Measurements from ENCODE around the gene PIANP.

Gene PIANP

DNA sequence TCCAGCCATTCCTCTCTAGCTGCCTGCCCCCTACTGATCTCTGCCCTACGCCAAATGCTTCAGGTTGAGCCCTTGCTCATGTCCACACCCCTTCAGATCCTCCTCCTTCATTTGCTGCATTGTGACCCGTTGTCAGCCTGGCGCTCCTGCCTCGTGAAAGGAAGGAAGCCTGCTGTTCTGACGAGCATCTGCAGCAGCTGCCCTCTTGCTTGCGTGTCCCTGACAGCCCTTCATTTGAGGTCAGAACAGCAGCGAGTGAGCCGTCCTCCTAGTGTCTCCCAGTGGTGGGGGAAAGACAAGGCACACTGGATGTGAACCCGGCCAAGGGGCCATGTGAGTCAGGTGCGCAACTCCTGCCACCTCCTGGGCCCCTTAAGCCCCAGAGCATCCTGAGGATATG, 3.0 kb upstream of the PIANP start:
- no peak for DNase-seq (ENCODE audit: low spot score)

DNA sequence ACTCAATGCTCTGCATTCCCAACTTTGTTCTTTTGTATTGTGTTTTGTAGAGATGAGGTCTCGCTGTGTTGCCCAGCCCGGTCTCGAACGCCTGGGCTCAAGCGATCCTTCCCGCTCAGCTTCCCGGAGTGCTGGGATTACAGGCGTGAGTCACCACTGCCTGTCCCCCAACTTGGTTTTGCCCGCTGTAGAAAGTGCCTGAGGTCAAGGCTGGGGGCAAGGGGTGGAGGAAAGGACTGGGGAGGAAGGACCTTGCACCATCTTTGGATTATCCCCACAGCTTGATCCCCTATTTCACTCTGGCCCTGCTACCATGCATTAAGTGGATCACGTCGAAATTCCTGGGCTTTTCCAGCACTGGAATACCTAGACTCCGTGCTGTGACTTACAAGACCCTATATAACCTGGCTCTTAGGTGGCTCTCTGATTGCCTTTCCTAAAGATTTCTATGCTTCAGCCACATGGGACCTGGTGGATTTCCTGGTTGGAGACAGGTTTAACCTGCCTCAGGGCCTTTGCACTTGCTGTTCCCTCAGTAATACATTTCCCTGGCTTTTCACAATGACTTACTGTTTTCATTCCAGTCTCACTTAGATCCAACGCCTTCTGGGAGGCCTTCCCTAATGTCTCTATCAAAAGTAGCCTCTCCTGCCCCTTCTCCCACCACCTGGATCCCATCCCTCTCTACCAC, 608 bp upstream of the PIANP start:
- no peak for DNase-seq (ENCODE audit: low spot score)

DNA sequence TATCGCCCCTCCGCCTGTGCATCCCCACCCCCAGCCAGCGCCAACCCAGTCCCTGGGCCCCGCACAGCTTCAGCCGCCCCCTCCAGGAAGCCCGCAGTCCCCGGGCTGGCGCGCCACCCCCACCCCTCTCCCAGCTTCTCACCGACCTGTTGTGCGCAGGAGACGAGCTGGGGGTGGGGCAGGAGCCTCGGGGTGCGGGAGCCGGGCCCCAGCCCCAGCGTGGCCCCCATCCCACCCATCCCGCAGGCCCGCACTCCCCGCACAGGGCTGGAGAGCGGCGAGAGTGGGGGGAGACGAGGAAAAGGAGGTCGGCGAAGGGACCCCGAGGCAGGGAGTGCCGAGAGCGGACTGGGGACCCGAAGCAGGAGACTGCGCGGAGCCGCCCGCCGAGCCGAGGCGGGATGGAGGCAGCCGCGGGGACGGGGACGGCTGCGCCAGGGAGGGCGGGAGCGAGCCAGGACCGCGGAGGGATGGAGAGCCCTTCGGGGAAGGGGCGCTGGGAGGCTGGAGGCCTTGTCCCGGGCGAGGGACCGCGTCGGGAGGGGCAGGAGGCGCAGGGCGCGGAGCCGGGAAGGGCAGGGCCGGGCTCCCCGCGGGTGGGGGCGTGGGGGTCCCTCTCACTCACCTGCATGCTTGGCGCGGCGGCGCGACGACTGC, 498 bp downstream of the PIANP start:
- DNase-seq (ENCODE audit: low spot score): peak; percentile 14

DNA sequence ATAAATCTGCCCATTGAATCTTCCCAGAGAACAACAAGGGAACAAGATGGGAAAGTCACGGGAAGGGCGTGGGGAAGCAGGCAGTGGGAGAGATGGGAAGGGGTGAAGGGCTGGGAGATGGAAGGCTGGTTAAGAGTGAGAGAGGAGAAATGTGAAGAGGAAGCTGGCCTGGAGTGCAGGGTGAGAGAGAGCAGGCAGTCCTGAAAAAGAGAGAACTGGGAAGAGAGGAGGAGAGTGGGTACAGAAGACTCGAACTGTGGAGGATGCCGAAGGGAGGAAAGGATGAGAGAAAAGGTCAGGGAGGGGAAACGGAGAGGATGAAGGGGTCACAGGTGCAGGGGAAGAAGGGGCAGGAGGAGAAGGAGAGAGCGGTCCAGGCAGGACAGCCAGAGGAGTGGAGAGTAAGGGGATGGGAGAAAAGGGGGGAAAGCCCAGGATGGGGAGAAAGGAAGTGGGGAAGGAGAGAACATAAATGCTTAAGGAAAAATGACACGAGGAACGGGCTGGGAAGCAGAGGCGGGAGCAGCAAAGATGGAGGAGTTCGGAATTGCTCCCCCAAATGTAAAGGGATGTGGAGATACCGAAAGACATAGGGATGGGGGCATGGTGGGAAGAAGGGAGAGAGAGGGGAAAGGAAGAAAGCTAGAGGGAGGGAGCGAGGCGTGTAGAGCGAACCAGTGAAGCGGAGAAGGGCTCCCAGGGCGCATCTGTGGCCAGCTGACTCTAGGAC, 1.2 kb downstream of the PIANP start:
- DNase-seq (ENCODE audit: low spot score): no peak

DNA sequence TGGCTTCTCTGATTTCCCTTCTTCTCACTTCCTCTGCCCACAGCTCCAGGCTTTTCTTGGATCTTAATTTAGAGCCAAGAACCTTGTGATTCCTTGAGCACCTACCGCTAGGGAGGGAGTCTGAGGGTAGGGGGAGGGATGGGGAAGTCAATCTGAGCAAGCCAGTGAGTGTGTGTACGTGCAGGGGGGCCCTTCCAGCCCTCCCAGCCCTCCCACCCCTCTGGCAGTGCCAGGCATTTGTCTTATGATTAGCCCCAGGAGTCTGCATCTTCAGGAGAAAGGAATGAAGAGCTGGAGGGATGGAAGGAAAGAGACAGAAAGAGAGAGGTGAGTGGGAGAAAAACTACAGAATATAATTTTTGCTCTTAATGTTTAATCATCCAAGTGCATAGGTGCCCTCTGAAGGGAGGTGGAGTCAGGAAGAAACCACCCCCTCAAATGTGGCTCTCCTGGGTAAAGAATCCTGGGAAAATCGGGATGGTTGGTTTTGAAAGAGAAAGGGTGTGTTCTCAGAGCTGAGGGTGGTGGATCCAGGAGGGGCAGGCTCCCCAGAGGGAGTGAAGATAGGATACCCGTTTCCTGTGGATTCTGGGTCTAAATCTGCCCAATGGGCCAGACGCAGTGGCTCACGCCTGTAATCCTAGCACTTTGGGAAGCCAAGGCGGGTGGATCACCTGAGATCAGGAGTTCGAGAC, 2.1 kb downstream of the PIANP start:
- DNase-seq (ENCODE audit: low spot score): no peak

DNA sequence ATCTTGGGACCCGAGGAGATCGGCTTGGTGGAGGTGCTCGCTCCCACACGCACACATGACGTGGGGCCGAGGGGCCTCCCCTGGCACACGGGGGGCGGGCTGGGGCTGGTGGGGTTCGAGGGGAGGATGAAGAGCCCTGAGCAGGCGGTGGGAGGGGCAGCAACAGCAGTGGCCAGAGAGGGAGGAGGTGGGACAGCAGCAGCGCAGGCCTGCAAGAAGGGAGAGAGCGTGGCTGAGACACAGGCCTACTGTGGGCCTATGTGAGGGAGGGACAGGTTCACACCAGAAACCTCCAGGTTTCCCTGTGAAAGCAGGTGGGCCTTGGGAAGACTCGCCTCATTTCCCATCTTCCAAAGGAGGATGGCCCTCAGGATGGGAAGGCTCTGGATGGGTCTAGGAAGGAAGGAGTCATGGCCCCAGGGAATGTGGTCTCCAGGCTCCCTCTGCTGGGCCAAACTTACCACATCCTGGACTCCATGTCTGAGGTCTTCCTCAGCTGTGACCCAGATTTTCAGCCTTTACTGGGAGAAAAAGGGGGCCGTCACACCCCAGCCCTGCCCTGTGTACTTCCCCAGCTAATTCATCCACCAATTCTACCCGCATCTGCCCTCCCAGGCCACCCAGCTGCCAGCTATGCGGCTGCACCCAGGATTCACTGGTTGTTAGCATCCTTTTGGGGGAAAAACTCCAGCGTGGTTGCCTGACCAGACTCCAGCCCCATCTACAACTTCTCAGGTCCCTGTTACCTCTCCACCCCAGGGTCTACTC, 2.8 kb downstream of the PIANP start:
- peak; percentile 23 for DNase-seq (ENCODE audit: low spot score)

DNA sequence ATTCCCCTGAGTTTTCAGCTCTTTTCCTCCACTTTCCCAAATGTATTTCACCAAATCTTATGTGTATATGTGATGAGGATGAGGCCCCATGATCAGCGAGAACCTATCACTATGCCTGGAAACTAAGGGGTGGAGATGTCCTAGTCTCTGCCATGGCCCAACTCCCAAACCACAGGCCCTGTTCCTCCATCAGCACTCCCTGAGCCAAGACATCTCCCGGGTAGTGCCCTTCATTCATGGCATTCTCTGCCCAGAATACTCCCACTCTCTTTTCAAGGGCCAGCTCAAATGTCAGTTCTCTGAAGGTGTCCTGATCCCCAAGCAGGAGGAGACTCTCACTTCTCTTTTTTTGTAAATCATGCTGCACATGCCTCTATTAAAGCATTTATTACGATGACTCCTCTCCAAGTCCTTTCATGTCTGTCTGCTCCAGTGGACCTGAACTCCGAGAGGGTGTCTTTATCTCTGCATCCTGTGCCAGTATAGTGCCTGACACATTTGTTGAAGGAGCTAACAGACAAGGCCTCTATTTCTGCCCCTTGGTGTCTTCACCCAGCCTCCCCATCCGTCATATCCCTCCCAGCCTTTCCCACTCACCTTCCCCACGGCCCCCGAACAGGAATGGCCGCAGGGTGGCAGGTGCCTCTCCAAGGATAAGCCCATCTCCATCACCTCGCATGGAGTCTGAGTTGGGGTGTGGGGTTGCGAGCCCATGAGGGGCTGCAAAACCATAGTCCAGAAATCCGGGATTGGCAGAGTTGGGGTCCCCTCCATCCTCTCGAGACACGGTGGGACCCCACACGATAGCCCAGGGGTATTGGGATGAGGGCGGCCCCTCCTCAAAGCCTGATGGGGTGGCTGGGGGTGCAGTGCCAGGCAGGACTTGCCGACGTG, 3.7 kb downstream of the PIANP start:
- DNase-seq (ENCODE audit: low spot score): no peak

DNA sequence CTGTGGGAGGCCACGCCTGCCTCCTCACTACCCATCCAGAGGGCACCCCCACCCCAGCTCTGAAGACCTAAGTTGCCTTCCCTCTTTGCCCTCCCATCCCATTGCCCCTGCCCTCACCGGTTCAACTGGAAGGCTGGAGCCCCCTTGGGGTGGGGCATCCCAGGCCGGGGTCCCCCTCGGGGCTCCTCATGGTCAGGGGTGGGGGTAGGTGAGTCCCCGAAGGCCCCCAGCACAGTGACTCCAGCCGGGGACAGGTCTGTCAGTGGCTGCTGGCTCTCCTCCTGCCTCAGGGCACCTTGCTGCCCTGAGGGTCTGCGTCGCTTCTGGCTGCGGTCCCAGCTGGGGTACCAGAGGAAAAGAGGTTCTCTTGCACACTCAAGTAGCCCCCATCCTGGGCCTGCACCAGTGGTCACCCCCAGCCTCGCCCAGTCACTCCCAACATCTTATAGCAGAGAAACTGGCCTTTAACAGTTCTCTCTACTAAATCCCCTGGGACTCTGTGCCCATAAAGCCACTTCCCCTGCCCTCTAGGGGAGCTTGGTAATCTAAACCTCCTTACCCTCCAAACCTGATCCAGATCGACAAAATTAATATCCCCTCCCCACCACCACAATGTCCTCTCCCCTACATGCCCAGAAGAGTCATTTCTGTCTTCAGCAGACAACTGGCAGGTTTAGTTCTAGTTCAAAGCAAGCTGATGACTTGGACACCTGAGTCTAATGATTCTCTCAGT, 5.1 kb downstream of the PIANP start:
- DNase-seq (ENCODE audit: low spot score): no peak

DNA sequence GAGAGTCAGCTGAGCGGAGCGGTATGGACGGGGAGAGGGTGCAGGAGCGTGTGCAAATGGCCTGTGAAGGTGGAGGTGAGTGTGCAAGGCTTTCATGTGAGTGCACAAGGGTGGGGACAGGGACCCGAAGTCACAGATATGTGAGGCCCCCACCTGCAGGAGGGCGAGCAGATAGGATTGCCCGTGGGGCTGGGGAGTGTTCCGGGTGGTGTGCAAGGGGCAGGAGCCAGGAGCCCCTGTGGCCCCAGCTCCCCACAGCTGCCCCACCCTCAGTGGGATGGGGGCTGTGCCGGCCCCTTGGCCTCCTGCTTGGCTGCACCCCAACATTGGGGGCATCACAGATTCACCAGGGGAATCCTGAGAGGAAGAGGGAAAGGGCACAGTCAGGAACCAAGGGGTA, 5.9 kb downstream of the PIANP start:
- DNase-seq (ENCODE audit: low spot score): no peak

DNA sequence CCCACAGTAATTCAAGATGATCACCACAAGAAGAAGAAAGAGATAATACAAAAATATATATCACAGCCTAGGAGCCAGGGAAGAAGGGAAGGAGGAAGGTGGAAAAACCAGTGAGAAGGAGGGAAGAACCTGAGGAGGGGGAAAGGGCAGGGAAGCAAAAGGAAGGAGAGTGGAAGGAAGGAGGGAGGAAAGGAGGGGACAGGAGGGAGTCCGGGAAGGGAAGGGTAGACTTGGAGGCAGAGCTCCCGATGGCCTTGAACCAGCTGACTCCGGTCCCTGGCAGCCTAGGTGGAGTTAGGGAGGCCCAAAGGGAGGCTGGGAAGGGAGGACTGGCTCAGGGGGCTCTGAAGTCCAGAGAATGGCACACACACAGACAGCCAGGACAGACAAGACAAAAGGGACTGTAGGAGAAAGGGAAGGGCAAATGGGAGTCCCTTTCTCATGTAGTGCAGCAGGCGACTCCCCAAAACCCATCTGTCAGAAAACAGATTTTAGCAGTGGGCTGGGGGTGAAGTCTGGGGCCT, 6.7 kb downstream of the PIANP start:
- DNase-seq (ENCODE audit: low spot score): no peak

DNA sequence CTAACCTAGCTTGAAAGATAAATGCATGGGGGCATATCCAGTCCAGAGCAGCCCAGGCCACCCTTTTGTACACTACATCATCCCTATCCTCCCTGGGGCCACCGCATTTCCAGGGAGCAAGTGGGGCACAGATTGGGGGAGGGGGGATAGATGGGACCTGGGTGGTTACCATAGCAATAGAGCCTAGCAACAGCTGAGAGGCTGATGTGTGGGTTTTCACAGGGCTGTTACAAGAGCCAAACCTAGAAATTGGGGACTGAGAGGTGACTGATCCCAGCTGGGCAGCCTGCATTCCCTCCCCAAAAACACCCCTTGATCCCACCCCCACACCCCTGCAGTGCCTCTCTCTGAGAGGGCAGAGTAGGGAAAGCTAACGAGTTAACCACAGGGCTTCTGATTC, 7.7 kb downstream of the PIANP start:
- DNase-seq (ENCODE audit: low spot score): peak; percentile 13

DNA sequence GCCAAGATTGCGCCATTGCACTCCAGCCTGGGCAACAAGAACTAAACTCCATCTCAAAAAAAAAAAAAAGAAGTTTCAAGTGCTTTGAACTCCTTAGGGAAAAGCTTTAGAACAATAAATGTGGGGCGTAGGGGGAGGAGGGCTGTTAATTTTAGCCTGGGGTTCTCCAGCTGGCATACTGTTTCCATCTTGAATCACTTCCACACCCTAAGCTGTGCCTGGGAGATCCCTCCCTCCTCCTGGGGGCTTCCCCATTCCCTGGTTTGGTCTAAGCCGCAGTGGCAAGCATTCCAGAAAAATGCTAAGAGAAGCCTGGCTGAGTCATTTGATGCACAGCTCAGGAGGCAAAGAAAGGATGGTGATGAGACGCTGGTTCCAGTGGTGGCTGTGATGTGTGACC, 9.1 kb downstream of the PIANP start:
- DNase-seq (ENCODE audit: low spot score): no peak

DNA sequence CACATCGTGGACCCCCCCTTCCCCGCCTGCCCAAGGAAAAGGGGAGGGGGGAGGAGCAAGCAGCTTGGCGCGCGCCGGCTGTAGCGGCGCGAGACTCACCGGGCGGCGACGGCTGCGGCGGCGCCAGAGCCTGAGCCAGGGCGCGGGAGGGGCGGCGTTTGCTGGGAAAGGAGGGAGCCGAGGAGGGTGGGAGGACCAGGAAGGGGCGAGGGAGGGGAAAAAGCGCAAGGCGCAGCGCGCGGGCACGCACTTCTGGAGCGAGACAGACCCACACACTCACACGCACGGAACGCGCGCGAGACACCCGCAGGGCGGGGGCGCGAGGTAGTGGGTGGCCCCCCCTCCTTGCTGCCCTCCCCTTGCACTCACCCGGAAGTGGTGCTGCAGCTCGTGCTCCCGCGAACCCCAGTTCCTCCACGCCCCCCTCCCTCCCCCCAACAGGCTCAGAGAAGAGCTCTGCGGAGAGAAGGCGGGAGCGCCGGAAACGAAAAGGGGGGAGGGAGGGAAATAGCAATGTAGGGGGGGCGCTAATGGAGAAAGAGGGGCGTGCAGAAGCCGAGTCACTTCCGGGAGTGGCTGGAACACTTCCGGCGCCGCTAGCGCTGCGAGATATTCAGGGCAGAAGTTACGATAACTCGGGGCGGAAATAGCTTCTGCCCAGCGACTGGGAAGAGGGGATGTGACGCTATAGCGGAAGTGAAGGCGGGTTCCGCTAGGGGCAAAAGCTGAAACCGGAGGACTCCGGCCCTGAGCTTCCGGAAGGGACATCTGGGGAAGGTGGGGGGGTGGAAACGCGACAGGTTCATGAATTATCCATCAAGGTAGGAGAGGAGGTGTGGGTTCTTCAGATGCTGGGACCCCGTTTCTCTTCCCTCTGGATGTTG, 11.4 kb downstream of the PIANP start, which contains the start of gene ZNF384:
Gene ZNF384, minus strand, starts transcription at position 377 of the 884 bp plus-strand sequence. CDS start 9,855 bp downstream, outside the sequence.
- peak; percentile 99 for DNase-seq (ENCODE audit: low spot score)

DNA sequence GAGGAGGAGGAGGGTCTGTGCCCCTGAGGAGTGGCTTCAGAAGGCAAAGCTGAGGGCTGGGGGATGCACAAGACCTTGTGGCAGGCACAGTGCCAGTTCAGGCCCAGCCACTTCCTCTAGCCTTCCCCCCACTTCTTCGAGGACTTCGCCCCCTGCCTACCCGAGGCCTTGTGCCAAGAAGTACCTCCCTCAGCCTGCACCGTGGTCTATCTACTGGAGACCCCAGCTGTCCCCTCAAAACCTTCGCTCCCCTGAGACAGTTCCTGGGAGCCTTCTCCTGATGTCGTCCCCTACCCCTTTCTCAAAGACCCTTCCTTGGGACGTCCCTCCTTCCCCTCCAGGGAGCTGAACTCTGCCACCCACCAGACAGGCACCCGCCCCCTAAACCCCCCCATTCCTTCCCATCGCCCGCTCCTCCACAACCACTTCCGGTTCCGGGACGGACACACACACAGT, 12.0 kb downstream of the PIANP start:
- DNase-seq (ENCODE audit: low spot score): peak; percentile 94

DNA sequence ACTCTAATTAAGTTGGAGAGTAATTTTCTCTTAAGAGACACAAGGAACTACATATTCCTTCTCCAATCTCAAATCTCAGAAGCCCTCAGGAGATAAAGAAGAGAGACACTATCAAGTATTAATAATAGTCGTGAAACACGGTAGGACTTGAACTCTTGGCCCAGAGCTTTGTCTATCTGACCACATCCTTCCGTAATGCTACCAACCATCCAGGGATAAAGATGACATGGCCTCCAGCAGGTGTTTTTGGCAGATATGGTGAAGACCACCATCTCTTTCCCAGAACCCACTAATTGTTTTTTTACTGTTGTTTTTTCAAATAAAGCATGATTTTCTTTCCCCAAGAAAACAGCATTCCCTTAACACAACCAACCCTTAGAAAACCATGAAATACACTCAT, 14.8 kb downstream of the PIANP start:
- DNase-seq (ENCODE audit: low spot score): no peak

DNA sequence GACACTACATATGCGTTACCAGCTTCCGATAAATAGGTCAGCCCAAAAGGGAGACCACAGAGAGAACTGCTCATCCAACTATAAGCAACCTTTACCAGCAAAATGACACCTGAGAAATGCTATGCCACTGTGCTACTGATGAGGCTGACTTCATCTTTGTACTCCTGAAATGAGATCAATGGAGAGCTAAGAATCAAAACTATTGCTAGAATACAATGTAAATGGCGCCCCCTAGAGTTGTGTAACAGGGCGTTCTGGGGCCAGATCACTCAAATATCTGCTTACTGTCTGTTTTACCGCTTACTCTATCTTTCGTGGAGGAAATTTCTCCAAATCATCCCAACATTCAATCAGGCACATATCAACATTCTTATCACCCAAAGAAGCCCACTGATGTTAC, 16.0 kb downstream of the PIANP start:
- DNase-seq (ENCODE audit: low spot score): peak; percentile 37

DNA sequence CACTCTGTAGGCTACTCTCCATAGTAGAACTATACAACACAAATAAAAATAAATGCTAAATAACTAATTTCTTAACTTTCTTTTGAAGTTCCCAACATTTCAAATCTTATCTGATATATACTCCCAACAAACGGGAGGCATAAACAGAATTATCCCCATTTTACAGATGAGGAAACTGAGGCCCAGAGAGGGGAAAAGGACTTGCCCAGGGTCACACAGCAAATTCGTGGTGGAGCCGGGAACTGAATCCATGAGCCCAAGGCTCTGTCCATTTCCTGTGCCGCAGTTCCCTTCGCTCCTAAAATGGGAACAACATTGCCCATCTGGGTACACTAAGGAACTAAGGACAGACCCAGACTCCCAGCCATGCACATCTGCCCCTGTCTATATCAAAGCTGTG, 23.7 kb downstream of the PIANP start:
- no peak for DNase-seq (ENCODE audit: low spot score)

DNA sequence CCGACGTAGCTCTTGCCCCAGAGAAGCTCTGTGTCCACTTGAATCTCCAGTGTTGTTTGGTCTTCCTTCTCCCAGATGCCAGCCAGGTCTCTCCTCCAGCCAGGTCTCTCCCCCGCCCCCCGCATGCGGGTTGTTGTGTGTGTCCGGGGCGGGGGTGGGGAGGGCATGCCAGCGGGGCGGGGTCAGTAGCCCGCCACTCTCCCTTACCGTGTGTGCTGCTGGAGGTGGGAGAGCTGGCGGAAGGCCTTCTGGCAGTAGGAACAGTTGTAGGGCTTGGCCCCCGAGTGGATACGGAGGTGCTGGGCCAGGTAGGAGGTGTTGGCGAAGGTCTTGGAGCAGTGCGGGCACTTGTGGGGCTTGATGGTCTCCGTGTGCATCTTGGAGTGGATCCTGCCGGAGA, 28.5 kb downstream of the PIANP start:
- DNase-seq (ENCODE audit: low spot score): no peak
